Measurements from ENCODE around the gene DAB2.

DNA sequence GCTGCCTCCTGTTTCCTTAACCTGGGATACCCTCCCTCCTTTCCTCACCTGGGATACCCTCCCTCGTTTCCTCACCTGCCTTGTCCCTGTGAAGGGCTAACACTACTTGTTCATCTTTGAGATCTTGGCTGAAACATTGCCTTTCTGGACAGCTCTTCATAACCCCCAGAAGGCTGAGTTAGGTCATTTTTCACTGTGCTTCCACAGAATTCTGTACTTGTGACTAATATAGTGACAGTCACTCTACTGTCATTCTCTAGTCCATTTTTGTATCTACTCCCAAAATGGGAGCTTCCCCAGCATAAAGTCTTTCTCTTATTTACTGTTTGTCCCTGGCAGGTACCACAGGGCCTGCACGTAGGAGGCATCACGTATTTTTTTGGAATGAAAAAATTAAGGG is 21.5 kb upstream of the DAB2 start:
- TF ChIP-seq CTCF (IDR thresholded peaks at IDR 0.05) (no peak), POLR2A (IDR thresholded peaks at IDR 0.05) (no peak)

Data from breast epithelium (tissue), 3 donors.